ENCODE measurements around the gene ITGBL1. TPM values are rescaled to one million over a fixed set of nuclear protein-coding genes. Genes with fewer than 3 reads are reported as not detected.

The ITGBL1 gene
- total RNA-seq, 1 experiment from 2014 or later, result 44.0 TPM

- DNase-seq (ENCODE audit: low read depth), result peak; percentile 51
Measured at GRCh38 chr13:101623470-101624209, 171.2 kb downstream of the ITGBL1 start.

- DNase-seq (ENCODE audit: low read depth), result no peak
Measured at GRCh38 chr13:101624210-101624922, 171.9 kb downstream of the ITGBL1 start.

- DNase-seq (ENCODE audit: low read depth), result no peak
Measured at GRCh38 chr13:101624981-101625380, 172.5 kb downstream of the ITGBL1 start.

GRCh38 chr13:101626925-101627555, 174.6 kb downstream of the ITGBL1 start:
- DNase-seq (ENCODE audit: low read depth), result peak; percentile 51

GRCh38 chr13:101627556-101627943, 175.1 kb downstream of the ITGBL1 start:
- DNase-seq (ENCODE audit: low read depth), result peak; percentile 57

- no peak for DNase-seq (ENCODE audit: low read depth)
Measured at GRCh38 chr13:101628900-101629299, 176.4 kb downstream of the ITGBL1 start.

- no peak for DNase-seq (ENCODE audit: low read depth)
Measured at GRCh38 chr13:101631395-101631794, 178.9 kb downstream of the ITGBL1 start.

- no peak for DNase-seq (ENCODE audit: low read depth)
Measured at GRCh38 chr13:101634142-101634541, 181.7 kb downstream of the ITGBL1 start.

GRCh38 chr13:101639711-101640110, 187.2 kb downstream of the ITGBL1 start:
- DNase-seq (ENCODE audit: low read depth), result peak; percentile 26

GRCh38 chr13:101640788-101641400, 188.4 kb downstream of the ITGBL1 start:
- peak; percentile 68 for DNase-seq (ENCODE audit: low read depth)

GRCh38 chr13:101645871-101646270, 193.4 kb downstream of the ITGBL1 start:
- DNase-seq (ENCODE audit: low read depth), result no peak

GRCh38 chr13:101647760-101648159, 195.3 kb downstream of the ITGBL1 start:
- DNase-seq (ENCODE audit: low read depth), result no peak

- DNase-seq (ENCODE audit: low read depth), result no peak
Measured at GRCh38 chr13:101648766-101649487, 196.5 kb downstream of the ITGBL1 start.

- DNase-seq (ENCODE audit: low read depth), result peak; percentile 85
Measured at GRCh38 chr13:101649488-101650126, 197.1 kb downstream of the ITGBL1 start.

- no peak for DNase-seq (ENCODE audit: low read depth)
Measured at GRCh38 chr13:101654883-101655282, 202.4 kb downstream of the ITGBL1 start.

- no peak for DNase-seq (ENCODE audit: low read depth)
Measured at GRCh38 chr13:101655435-101655834, 203.0 kb downstream of the ITGBL1 start.

GRCh38 chr13:101660711-101661110, 208.2 kb downstream of the ITGBL1 start:
- no peak for DNase-seq (ENCODE audit: low read depth)

GRCh38 chr13:101661839-101662238, 209.4 kb downstream of the ITGBL1 start:
- DNase-seq (ENCODE audit: low read depth), result no peak

GRCh38 chr13:101673360-101674105, 221.1 kb downstream of the ITGBL1 start:
- peak; percentile 51 for DNase-seq (ENCODE audit: low read depth)

GRCh38 chr13:101681834-101682233, 229.4 kb downstream of the ITGBL1 start:
- no peak for DNase-seq (ENCODE audit: low read depth)

Measured in HT1080 (cell line).